A549 (cell line): ENCODE measurements around the gene PRKCD. TPM values are rescaled to one million over a fixed set of nuclear protein-coding genes. Genes with fewer than 3 reads are reported as not detected.

Source experiments
- ATAC-seq, 2 experiments: fragments of 200-7000 bp in 1 of 2; fragments of >200 bp in 1 of 2; cut with Nextera tagmentation in 1 of 2; cut with Tn5 transposase in 1 of 2; 3 replicates each; pipeline versions ENCODE4 v1.8.0 to v1.9.1; 2018 to 2020; ENCODE audit warnings: mild to moderate bottlenecking in 1 of 2, moderate library complexity in 1 of 2
- CTCF ChIA-PET: fragments of 300-600 bp; sonication (Branson Sonifier 250); formaldehyde crosslinking; extraction: SDS; loops from one replicate; lab custom pipeline; 2021; ENCODE audit warnings: antibody characterized with exemption, inconsistent platforms; lab: Yijun Ruan, JAX
- POLR2A ChIA-PET: fragments of 350-600 bp; formaldehyde crosslinking; extraction: SDS; loops from one replicate; lab custom pipeline; 2021; ENCODE audit warnings: antibody characterized with exemption, inconsistent platforms; lab: Yijun Ruan, JAX
- DNase-seq, 2 experiments: peaks; one replicate each; pipeline versions ENCODE4 v3.0.0 to v3.0.0-alpha.2; 2011 to 2016; ENCODE audit warnings: low read depth in 1 of 2, low spot score in 1 of 2
- FAIRE-seq: peaks from 2 replicates; lab custom pipeline; 2011; peaks lifted over from hg19 to GRCh38; lab: Jason Lieb, UNC
- H3K27ac ChIP-seq, 2 experiments: fragments of >200 bp; sonication (Bioruptor Twin); formaldehyde crosslinking; 3 replicates each; pipeline ENCODE4 v1.5.1; 2016 to 2017
- H3K4me1 ChIP-seq: fragments of >200 bp; sonication (Bioruptor Twin); formaldehyde crosslinking; 3 replicates; pipeline ENCODE4 v1.6.1; 2016
- H3K4me2 ChIP-seq: fragments of >200 bp; sonication (Bioruptor Twin); formaldehyde crosslinking; 3 replicates; pipeline ENCODE4 v1.6.1; 2016
- H3K4me3 ChIP-seq: fragments of >200 bp; sonication (Bioruptor Twin); formaldehyde crosslinking; 3 replicates; pipeline ENCODE4 v1.5.1; 2016
- H3K9me3 ChIP-seq: fragments of >200 bp; sonication (Bioruptor Twin); formaldehyde crosslinking; 3 replicates; pipeline ENCODE4 v1.6.1; 2016
- CBX2 ChIP-seq: fragments of 200-600 bp; sonication (generic); IDR thresholded peaks from 2 replicates; pipeline ENCODE4 v1.6.1; 2016; ENCODE audit warnings: low read depth, mild to moderate bottlenecking, borderline replicate concordance
- CHD2 ChIP-seq: fragments of 150-350 bp; IDR thresholded peaks from 2 replicates; pipeline ENCODE4 v1.6.1; 2014; ENCODE audit warnings: low read length; ENCODE audit not compliant: partially characterized antibody
- CHD4 ChIP-seq: fragments of 200-600 bp; sonication (generic); IDR thresholded peaks from 2 replicates; pipeline ENCODE4 v1.6.1; 2016; ENCODE audit warnings: antibody characterized with exemption, mild to moderate bottlenecking, borderline replicate concordance
- EHF ChIP-seq: fragments of 250-450 bp; sonication (Bioruptor Pico); IDR thresholded peaks from 2 replicates; pipeline ENCODE4 v1.5.0; 2020; ENCODE audit warnings: mild to moderate bottlenecking
- EP300 ChIP-seq, 2 experiments: fragments of >200 bp; sonication (Bioruptor Twin); formaldehyde crosslinking; IDR thresholded peaks; 2 replicates in 1 of 2; 3 replicates in 1 of 2; pipeline ENCODE4 v1.6.1; 2016 to 2017
- FOSL2 ChIP-seq, 2 experiments: fragments of 450-650 bp in 1 of 2; fragments of >200 bp in 1 of 2; sonication (Bioruptor Twin) in 1 of 2; formaldehyde crosslinking; IDR thresholded peaks; 2 replicates each; pipeline versions ENCODE4 v1.5.0 to v1.6.1; 2016 to 2020; ENCODE audit warnings: mild to moderate bottlenecking in 1 of 2, moderate library complexity in 1 of 2
- GATA3 ChIP-seq: IDR thresholded peaks from 2 replicates; pipeline ENCODE4 v1.6.1; 2012; ENCODE audit warnings: borderline replicate concordance
- HOXB5 ChIP-seq: fragments of 250-450 bp; sonication (Bioruptor Pico); IDR thresholded peaks from 2 replicates; pipeline ENCODE4 v1.5.0; 2020; ENCODE audit warnings: mild to moderate bottlenecking, moderate library complexity
- JUN ChIP-seq, 2 experiments: fragments of >200 bp; sonication (Bioruptor Twin); formaldehyde crosslinking; IDR thresholded peaks; 2 replicates in 1 of 2; 3 replicates in 1 of 2; pipeline ENCODE4 v1.6.1; 2016 to 2017
- MAFK ChIP-seq: fragments of 450-650 bp; IDR thresholded peaks from 2 replicates; pipeline ENCODE4 v1.6.1; 2014; ENCODE audit not compliant: partially characterized antibody
- MAZ ChIP-seq: fragments of 150-350 bp; IDR thresholded peaks from 2 replicates; pipeline ENCODE4 v1.6.1; 2014; ENCODE audit warnings: antibody characterized with exemption, low read depth, low read length, borderline replicate concordance
- POLR2A ChIP-seq: IDR thresholded peaks from 2 replicates; pipeline ENCODE4 v1.6.1; 2012; ENCODE audit warnings: mild to moderate bottlenecking, low read length
- RAD21 ChIP-seq, 2 experiments: fragments of >200 bp in 1 of 2; sonication (Bioruptor Twin) in 1 of 2; formaldehyde crosslinking in 1 of 2; IDR thresholded peaks in 1 of 2; conservative IDR thresholded peaks in 1 of 2; 2 replicates in 1 of 2; 3 replicates in 1 of 2; pipeline ENCODE4 v1.6.1; 2012 to 2018; ENCODE audit warnings: inconsistent platforms in 1 of 2
- RFX5 ChIP-seq: fragments of 450-650 bp; IDR thresholded peaks from 2 replicates; pipeline ENCODE4 v1.7.1; 2014; ENCODE audit warnings: antibody characterized with exemption, mild to moderate bottlenecking, moderate library complexity
- RNF2 ChIP-seq: fragments of 200-600 bp; sonication (generic); IDR thresholded peaks from 2 replicates; pipeline ENCODE4 v1.6.1; 2016; ENCODE audit warnings: low read depth, mild to moderate bottlenecking, antibody characterized with exemption, moderate library complexity, borderline replicate concordance
- SMC3 ChIP-seq: fragments of >200 bp; sonication (Bioruptor Twin); formaldehyde crosslinking; IDR thresholded peaks from 3 replicates; pipeline ENCODE4 v1.6.1; 2018; ENCODE audit warnings: inconsistent platforms
- ZNF302 ChIP-seq: fragments of 250-450 bp; sonication (Bioruptor Pico); IDR thresholded peaks from 2 replicates; pipeline ENCODE4 v1.9.0; 2021; ENCODE audit warnings: inconsistent platforms, mild to moderate bottlenecking, moderate library complexity
- WGBS: methylation state at CpG from one replicate; pipeline ENCODE4 v1.1.6; 2017; ENCODE audit errors: missing lambda C conversion rate; 5-methylcytosine and 5-hydroxymethylcytosine counted together
- polyA plus RNA-seq, 4 experiments: library from polyadenylated mRNA; depleted of rRNA in 3 of 4; stranded (reverse); fragments of >200 nt; fragmentation: RNase III in 1 of 4; extraction: RNeasy Plus Mini Kit Qiagen cat#74134 plus additional on column Dnase treatment in 1 of 4; gene quantifications; 2 replicates in 3 of 4; 3 replicates in 1 of 4; pipeline ENCODE4 v1.2.3, GENCODE V29; 2011 to 2017
- TF ChIP-seq, protein P1 (sequence below): fragments of 150-350 bp; IDR thresholded peaks from 2 replicates; pipeline ENCODE4 v1.6.1; 2014; ENCODE audit warnings: low read depth, mild to moderate bottlenecking, low read length
- TF ChIP-seq, protein P2 (sequence below): fragments of 200-600 bp; sonication (generic); IDR thresholded peaks from 2 replicates; pipeline ENCODE4 v1.6.1; 2016; ENCODE audit warnings: antibody characterized with exemption, mild to moderate bottlenecking, moderate library complexity
- TF ChIP-seq, protein P3 (sequence below): fragments of >200 bp; sonication (Bioruptor Twin); formaldehyde crosslinking; IDR thresholded peaks from 2 replicates; pipeline ENCODE4 v1.6.1; 2016

Gene PRKCD
- polyA plus RNA-seq, 2 of the 4 experiments (the other 2 are of a cell fraction): 10.1 to 18.3 TPM

- no peak overlapping the region for H3K4me2 ChIP-seq
- POLR2A ChIA-PET: no interaction called here
- no peaks in the 10 kb centered on the region for H3K4me1 ChIP-seq
- ATAC-seq: no peak
- CTCF ChIA-PET: interaction anchor here (0.6 to 1.3 kb wide), 2 partner anchors 25 to 57 kb away, joined by 3 to 4 read pairs; no protein-coding TSS in a partner anchor
- TF ChIP-seq HOXB5 (CRISPR knock-in tag) (no peak), POLR2A (no peak), RNF2 (no peak), MAFK (no peak), RFX5 (no peak), CBX2 (no peak), MAZ (no peak), CHD4 (no peak), EHF (no peak)
- TF ChIP-seq, protein P1, sequence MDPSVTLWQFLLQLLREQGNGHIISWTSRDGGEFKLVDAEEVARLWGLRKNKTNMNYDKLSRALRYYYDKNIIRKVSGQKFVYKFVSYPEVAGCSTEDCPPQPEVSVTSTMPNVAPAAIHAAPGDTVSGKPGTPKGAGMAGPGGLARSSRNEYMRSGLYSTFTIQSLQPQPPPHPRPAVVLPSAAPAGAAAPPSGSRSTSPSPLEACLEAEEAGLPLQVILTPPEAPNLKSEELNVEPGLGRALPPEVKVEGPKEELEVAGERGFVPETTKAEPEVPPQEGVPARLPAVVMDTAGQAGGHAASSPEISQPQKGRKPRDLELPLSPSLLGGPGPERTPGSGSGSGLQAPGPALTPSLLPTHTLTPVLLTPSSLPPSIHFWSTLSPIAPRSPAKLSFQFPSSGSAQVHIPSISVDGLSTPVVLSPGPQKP: no peak
- TF ChIP-seq, protein P2, sequence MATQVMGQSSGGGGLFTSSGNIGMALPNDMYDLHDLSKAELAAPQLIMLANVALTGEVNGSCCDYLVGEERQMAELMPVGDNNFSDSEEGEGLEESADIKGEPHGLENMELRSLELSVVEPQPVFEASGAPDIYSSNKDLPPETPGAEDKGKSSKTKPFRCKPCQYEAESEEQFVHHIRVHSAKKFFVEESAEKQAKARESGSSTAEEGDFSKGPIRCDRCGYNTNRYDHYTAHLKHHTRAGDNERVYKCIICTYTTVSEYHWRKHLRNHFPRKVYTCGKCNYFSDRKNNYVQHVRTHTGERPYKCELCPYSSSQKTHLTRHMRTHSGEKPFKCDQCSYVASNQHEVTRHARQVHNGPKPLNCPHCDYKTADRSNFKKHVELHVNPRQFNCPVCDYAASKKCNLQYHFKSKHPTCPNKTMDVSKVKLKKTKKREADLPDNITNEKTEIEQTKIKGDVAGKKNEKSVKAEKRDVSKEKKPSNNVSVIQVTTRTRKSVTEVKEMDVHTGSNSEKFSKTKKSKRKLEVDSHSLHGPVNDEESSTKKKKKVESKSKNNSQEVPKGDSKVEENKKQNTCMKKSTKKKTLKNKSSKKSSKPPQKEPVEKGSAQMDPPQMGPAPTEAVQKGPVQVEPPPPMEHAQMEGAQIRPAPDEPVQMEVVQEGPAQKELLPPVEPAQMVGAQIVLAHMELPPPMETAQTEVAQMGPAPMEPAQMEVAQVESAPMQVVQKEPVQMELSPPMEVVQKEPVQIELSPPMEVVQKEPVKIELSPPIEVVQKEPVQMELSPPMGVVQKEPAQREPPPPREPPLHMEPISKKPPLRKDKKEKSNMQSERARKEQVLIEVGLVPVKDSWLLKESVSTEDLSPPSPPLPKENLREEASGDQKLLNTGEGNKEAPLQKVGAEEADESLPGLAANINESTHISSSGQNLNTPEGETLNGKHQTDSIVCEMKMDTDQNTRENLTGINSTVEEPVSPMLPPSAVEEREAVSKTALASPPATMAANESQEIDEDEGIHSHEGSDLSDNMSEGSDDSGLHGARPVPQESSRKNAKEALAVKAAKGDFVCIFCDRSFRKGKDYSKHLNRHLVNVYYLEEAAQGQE: no peak
- TF ChIP-seq, protein P3, sequence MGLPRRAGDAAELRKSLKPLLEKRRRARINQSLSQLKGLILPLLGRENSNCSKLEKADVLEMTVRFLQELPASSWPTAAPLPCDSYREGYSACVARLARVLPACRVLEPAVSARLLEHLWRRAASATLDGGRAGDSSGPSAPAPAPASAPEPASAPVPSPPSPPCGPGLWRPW: no peak
- H3K9me3 ChIP-seq: no peaks in the 10 kb centered on the region
- DNase-seq: no peak
- WGBS: 80% methylated on average over 3 of the region's 7 CpGs
- FAIRE-seq: no peak
- no peak overlapping the region for H3K4me3 ChIP-seq
- H3K27ac ChIP-seq: no peak overlapping the region
Observed at GRCh38 chr3:53171064-53171418, 10.0 kb downstream of the PRKCD start.

GRCh38 chr3:53171827-53172505 is 11.0 kb downstream of the PRKCD start:
- FAIRE-seq (no peak), ATAC-seq (no peak; a peak in 1 of 6 replicates), DNase-seq (no peak)
- Histone ChIP-seq H3K4me1 (no peaks in the 10 kb centered on the region), H3K4me3 (no peak overlapping the region), H3K27ac (no peak overlapping the region), H3K9me3 (no peaks in the 10 kb centered on the region), H3K4me2 (no peak overlapping the region)
- TF ChIP-seq CHD4 (no peak), EP300 (IDR thresholded peaks at IDR 0.05) (no peak), CHD2 (no peak), SMC3 (no peak), GATA3 (no peak), ZNF302 (no peak), RAD21 (conservative IDR thresholded peaks at IDR 0.05 in 1 of 2, IDR thresholded peaks at IDR 0.05 in 1 of 2) (no peak), FOSL2 (IDR thresholded peaks at IDR 0.05) (no peak), FOSL2 (CRISPR knock-in tag; IDR thresholded peaks at IDR 0.05) (no peak), JUN (IDR thresholded peaks at IDR 0.05) (no peak), EHF (no peak), MAZ (no peak)
- TF ChIP-seq, protein P3: no peak
- TF ChIP-seq, protein P2: no peak
- CTCF ChIA-PET: interaction anchor here (0.6 to 1.3 kb wide), 3 partner anchors 24 to 64 kb away, joined by 3 to 4 read pairs (median 3); no protein-coding TSS in a partner anchor
- WGBS: 68% methylated on average over 7 of the region's 7 CpGs
- POLR2A ChIA-PET: no interaction called here
